Suprapubic skin (tissue), 4 donors: ENCODE data around the gene DUSP1. TPM values are rescaled to one million over a fixed set of nuclear protein-coding genes. Genes with fewer than 3 reads are reported as not detected.

ENCODE experiments used
- DNase-seq, 2 donors: peaks; one replicate each; pipeline ENCODE4 v3.0.0-alpha.2; 2019; ENCODE audit warnings: low spot score in 2 of 2
- H3K27ac ChIP-seq: fragments of 200-600 bp; sonication (generic); one replicate; pipeline ENCODE4 v1.5.1; 2019
- H3K27me3 ChIP-seq: fragments of 200-600 bp; sonication (generic); one replicate; pipeline ENCODE4 v1.5.1; 2019
- H3K36me3 ChIP-seq: fragments of 200-600 bp; sonication (generic); one replicate; pipeline ENCODE4 v1.5.1; 2019
- H3K4me1 ChIP-seq: fragments of 200-600 bp; sonication (generic); one replicate; pipeline ENCODE4 v1.5.1; 2019
- H3K4me3 ChIP-seq: fragments of 200-600 bp; sonication (generic); one replicate; pipeline ENCODE4 v1.5.1; 2019; ENCODE audit warnings: mild to moderate bottlenecking
- H3K9me3 ChIP-seq: fragments of 200-600 bp; sonication (generic); one replicate; pipeline ENCODE4 v1.5.1; 2019
- CTCF ChIP-seq, 2 donors: fragments of 200-600 bp in 1 of 2; fragments of 450-650 bp in 1 of 2; sonication (generic) in 1 of 2; IDR thresholded peaks; one replicate each; pipeline ENCODE4 v1.5.1; 2016 to 2019; ENCODE audit warnings: antibody characterized with exemption in 2 of 2, mild to moderate bottlenecking in 1 of 2, moderate library complexity in 1 of 2
- EP300 ChIP-seq: sonication (generic); formaldehyde crosslinking; IDR thresholded peaks from one replicate; pipeline ENCODE4 v1.6.1; 2017; ENCODE audit warnings: antibody characterized with exemption
- POLR2A ChIP-seq, 2 donors: fragments of 450-650 bp; IDR thresholded peaks; one replicate each; pipeline ENCODE4 v1.6.1; 2017; ENCODE audit warnings: antibody characterized with exemption in 2 of 2, mild to moderate bottlenecking in 2 of 2, moderate library complexity in 2 of 2
- POLR2AphosphoS5 ChIP-seq, 3 donors: sonication (generic); formaldehyde crosslinking; IDR thresholded peaks; one replicate each; pipeline ENCODE4 v1.6.1; 2017; ENCODE audit warnings: antibody characterized with exemption in 3 of 3
- WGBS: methylation state at CpG from one replicate; pipeline ENCODE4 v1.1.5; 2018; 5-methylcytosine and 5-hydroxymethylcytosine counted together
- total RNA-seq, 4 donors: library from RNA; depleted of rRNA; stranded (reverse); fragments of >200 nt; gene quantifications; one replicate each; pipeline ENCODE4 v1.1.0, GENCODE V29; 2016

The DUSP1 gene
- total RNA-seq, 4 donors from 2014 or later: 1,246 to 2,948 (median 1,762) TPM

- no peak for TF ChIP-seq EP300
- no peak for TF ChIP-seq POLR2AphosphoS5 (IDR thresholded peaks at IDR 0.05)
- no peak for TF ChIP-seq POLR2A (IDR thresholded peaks at IDR 0.05)
- no peak for TF ChIP-seq CTCF (IDR thresholded peaks at IDR 0.05)
- H3K4me3 ChIP-seq: no peak overlapping the region
- peaks cover 61% of the 10 kb centered on the region for H3K4me1 ChIP-seq
- 86% methylated on average over 8 of the region's 8 CpGs for WGBS
- DNase-seq: no peak
- no peaks in the 10 kb centered on the region for H3K36me3 ChIP-seq
- H3K27ac ChIP-seq: no peak overlapping the region
- no peaks in the 10 kb centered on the region for H3K9me3 ChIP-seq
- no peaks in the 10 kb centered on the region for H3K27me3 ChIP-seq
These were observed 25.6 kb downstream of the DUSP1 start for GRCh38 chr5:172745406-172745805.

GRCh38 chr5:172744123-172745104 is 26.6 kb downstream of the DUSP1 start:
- Histone ChIP-seq H3K4me1 (peaks cover 59% of the 10 kb centered on the region), H3K27me3 (no peaks in the 10 kb centered on the region), H3K9me3 (no peaks in the 10 kb centered on the region), H3K4me3 (no peak overlapping the region), H3K27ac (peak overlapping the region; percentile 43), H3K36me3 (no peaks in the 10 kb centered on the region)
- no peak for TF ChIP-seq CTCF (IDR thresholded peaks at IDR 0.05)
- no peak for TF ChIP-seq POLR2AphosphoS5 (IDR thresholded peaks at IDR 0.05)
- no peak for TF ChIP-seq EP300
- no peak for TF ChIP-seq POLR2A (IDR thresholded peaks at IDR 0.05)
- no peak for DNase-seq
- 52% methylated on average over 11 of the region's 12 CpGs for WGBS

GRCh38 chr5:172743112-172743959 is 27.7 kb downstream of the DUSP1 start:
- TF ChIP-seq CTCF (IDR thresholded peaks at IDR 0.05) (no peak), POLR2AphosphoS5 (IDR thresholded peaks at IDR 0.05) (no peak), POLR2A (IDR thresholded peaks at IDR 0.05) (no peak), EP300 (no peak)

GRCh38 chr5:172741206-172741582 is 29.8 kb downstream of the DUSP1 start:
- TF ChIP-seq POLR2A (IDR thresholded peaks at IDR 0.05): no peak
- no peak for TF ChIP-seq POLR2AphosphoS5 (IDR thresholded peaks at IDR 0.05)
- TF ChIP-seq EP300: no peak
- no peak for TF ChIP-seq CTCF (IDR thresholded peaks at IDR 0.05)
- Histone ChIP-seq H3K9me3 (no peaks in the 10 kb centered on the region), H3K27ac (peak overlapping the region; percentile 94), H3K27me3 (no peaks in the 10 kb centered on the region), H3K4me1 (peaks cover 51% of the 10 kb centered on the region), H3K36me3 (no peaks in the 10 kb centered on the region), H3K4me3 (no peak overlapping the region)
- DNase-seq: no peak
- 65% methylated on average over 1 of the region's 1 CpG for WGBS

More at GRCh38 chr5:172743112-172743959, 27.7 kb downstream of the DUSP1 start:
- no peaks in the 10 kb centered on the region for H3K9me3 ChIP-seq
- H3K27ac ChIP-seq: peak overlapping the region; percentile 40
- WGBS: 80% methylated on average over 7 of the region's 7 CpGs
- H3K27me3 ChIP-seq: no peaks in the 10 kb centered on the region
- no peaks in the 10 kb centered on the region for H3K36me3 ChIP-seq
- H3K4me3 ChIP-seq: no peak overlapping the region
- peaks cover 54% of the 10 kb centered on the region for H3K4me1 ChIP-seq
- DNase-seq: no peak
